AG09309 (cell line): Measurements from ENCODE around the gene P3H3.
"Not testable (repeated sequence)": the region's sequence is repeated elsewhere in the genome, so short reads cannot be mapped to it uniquely, and the experiment has no call there.

ENCODE experiments used
- DNase-seq: peaks from one replicate; pipeline ENCODE4 v3.0.0-alpha.2; 2010; ENCODE audit warnings: low read depth
- H3K4me3 ChIP-seq: 2 replicates; pipeline ENCODE4 v1.5.1; 2011; ENCODE audit warnings: mild to moderate bottlenecking, low read depth, low read length, moderate library complexity; ENCODE audit not compliant: control insufficient read depth
- CTCF ChIP-seq: IDR thresholded peaks from 2 replicates; pipeline ENCODE4 v1.5.1; 2011; ENCODE audit warnings: mild to moderate bottlenecking, low read depth, low read length, inconsistent platforms; ENCODE audit not compliant: insufficient read depth, control insufficient read depth; ENCODE audit errors: missing control alignments

The P3H3 gene

GRCh38 chr12:6884539-6884938 lies 56.3 kb downstream of the P3H3 start:
- no peak for DNase-seq
- TF ChIP-seq CTCF: no peak
- no peak overlapping the region for H3K4me3 ChIP-seq

GRCh38 chr12:6886206-6886999 lies 58.2 kb downstream of the P3H3 start:
- not testable (repeated sequence) for H3K4me3 ChIP-seq, DNase-seq

GRCh38 chr12:6887460-6887859 lies 59.3 kb downstream of the P3H3 start:
- TF ChIP-seq CTCF: no peak
- DNase-seq: no peak
- H3K4me3 ChIP-seq: no peak overlapping the region

GRCh38 chr12:6888360-6888759 lies 60.2 kb downstream of the P3H3 start:
- H3K4me3 ChIP-seq: no peak overlapping the region
- DNase-seq: no peak
- TF ChIP-seq CTCF: no peak

- DNase-seq, H3K4me3 ChIP-seq: not testable (repeated sequence)
Observed at GRCh38 chr12:6888794-6889193, 60.6 kb downstream of the P3H3 start.
